ENCODE data around the gene PRKCA. TPM values are rescaled to one million over a fixed set of nuclear protein-coding genes. Genes with fewer than 3 reads are reported as not detected.

Gene PRKCA
- total and polyA plus RNA-seq, 9 of the 15 experiments (the other 6 are each of a cell fraction or from before 2014, with no cell fraction given) = 3.2 to 33.0 (median 17.8) TPM

- peak in 1 of 2 experiments; percentile 58; a peak in 2 of 4 replicates for TF ChIP-seq SIN3A (IDR thresholded peaks at IDR 0.05; ENCODE audit: borderline replicate concordance in 2 of 2, control insufficient read depth in 1 of 2, low read depth in 2 of 2, low read length in 2 of 2)
- TF ChIP-seq ZNF146 (CRISPR knock-in tag; IDR thresholded peaks at IDR 0.05; ENCODE audit: unreplicated experiment) = no peak
- TF ChIP-seq SMARCB1 (IDR thresholded peaks at IDR 0.05; ENCODE audit: insufficient read length, low read depth) = no peak
- no peak for TF ChIP-seq TCF7L2 (IDR thresholded peaks at IDR 0.05; ENCODE audit: low read depth, low read length)
- no peak for TF ChIP-seq CREB5 (CRISPR knock-in tag; IDR thresholded peaks at IDR 0.05)
- TF ChIP-seq ZNF12 (CRISPR knock-in tag; IDR thresholded peaks at IDR 0.05) = no peak
- TF ChIP-seq DNMT1 (IDR thresholded peaks at IDR 0.05) = no peak
- TF ChIP-seq ZNF75A (CRISPR knock-in tag; IDR thresholded peaks at IDR 0.05) = no peak
- TF ChIP-seq ESRRB (CRISPR knock-in tag; IDR thresholded peaks at IDR 0.05; ENCODE audit: borderline replicate concordance) = no peak
- no peak for TF ChIP-seq CBFA2T2 (conservative IDR thresholded peaks at IDR 0.05)
- TF ChIP-seq ETV5 (CRISPR knock-in tag; IDR thresholded peaks at IDR 0.05; ENCODE audit: low read depth) = no peak
- TF ChIP-seq, protein P1, sequence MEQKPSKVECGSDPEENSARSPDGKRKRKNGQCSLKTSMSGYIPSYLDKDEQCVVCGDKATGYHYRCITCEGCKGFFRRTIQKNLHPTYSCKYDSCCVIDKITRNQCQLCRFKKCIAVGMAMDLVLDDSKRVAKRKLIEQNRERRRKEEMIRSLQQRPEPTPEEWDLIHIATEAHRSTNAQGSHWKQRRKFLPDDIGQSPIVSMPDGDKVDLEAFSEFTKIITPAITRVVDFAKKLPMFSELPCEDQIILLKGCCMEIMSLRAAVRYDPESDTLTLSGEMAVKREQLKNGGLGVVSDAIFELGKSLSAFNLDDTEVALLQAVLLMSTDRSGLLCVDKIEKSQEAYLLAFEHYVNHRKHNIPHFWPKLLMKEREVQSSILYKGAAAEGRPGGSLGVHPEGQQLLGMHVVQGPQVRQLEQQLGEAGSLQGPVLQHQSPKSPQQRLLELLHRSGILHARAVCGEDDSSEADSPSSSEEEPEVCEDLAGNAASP (IDR thresholded peaks at IDR 0.05) = no peak
- no peak for TF ChIP-seq ZNF133 (CRISPR knock-in tag; IDR thresholded peaks at IDR 0.05)
- TF ChIP-seq HLTF (IDR thresholded peaks at IDR 0.05) = no peak
- TF ChIP-seq MYBL2 (IDR thresholded peaks at IDR 0.05; ENCODE audit: low read depth) = no peak
- no peak for TF ChIP-seq MYBL2 (CRISPR knock-in tag; IDR thresholded peaks at IDR 0.05; ENCODE audit: borderline replicate concordance)
- TF ChIP-seq ZNF347 (CRISPR knock-in tag; IDR thresholded peaks at IDR 0.05; ENCODE audit: low read depth) = no peak
- TF ChIP-seq NCOA6 (IDR thresholded peaks at IDR 0.05) = no peak
- TF ChIP-seq E2F1 (CRISPR knock-in tag; IDR thresholded peaks at IDR 0.05) = no peak
- no peak for TF ChIP-seq TBL1XR1 (IDR thresholded peaks at IDR 0.05; ENCODE audit: low read length in 2 of 2)
- TF ChIP-seq JUN (IDR thresholded peaks at IDR 0.05; ENCODE audit: borderline replicate concordance, low read depth, low read length) = no peak
- TF ChIP-seq JUN (CRISPR knock-in tag; IDR thresholded peaks at IDR 0.05; ENCODE audit: borderline replicate concordance) = no peak
Measured at GRCh38 chr17:66302761-66303626, 581 bp downstream of the PRKCA start (continued).

Data from K562 (cell line).